Adrenal gland (tissue), 12 donors: Measurements from ENCODE around the gene MYO18B. TPM values are rescaled to one million over a fixed set of nuclear protein-coding genes. Genes with fewer than 3 reads are reported as not detected.

Experiments
- DNase-seq, 7 donors: peaks; one replicate each; pipeline ENCODE4 v3.0.0-alpha.2; 2019 to 2020
- H3K27ac ChIP-seq, 5 donors: fragments of 200-600 bp; sonication (generic) in 4 of 5; 1 replicate in 3 of 5; 2 replicates in 2 of 5; pipeline versions ENCODE4 v1.5.1 to v1.8.0; 2016 to 2020; ENCODE audit warnings: mild to moderate bottlenecking in 1 of 5
- H3K27me3 ChIP-seq: fragments of 200-600 bp; 2 replicates; pipeline ENCODE4 v1.8.0; 2021
- H3K36me3 ChIP-seq, 2 donors: fragments of 200-600 bp; replicated peaks in 1 of 2; 1 replicate in 1 of 2; 2 replicates in 1 of 2; pipeline versions ENCODE4 v1.5.1 to v1.8.0; 2018 to 2022
- H3K4me1 ChIP-seq, 2 donors: fragments of 200-600 bp; replicated peaks in 1 of 2; 1 replicate in 1 of 2; 2 replicates in 1 of 2; pipeline versions ENCODE4 v1.5.1 to v1.8.0; 2018 to 2021
- H3K4me3 ChIP-seq, 4 donors: fragments of 200-600 bp; sonication (generic) in 3 of 4; one replicate each; pipeline ENCODE4 v1.5.1; 2016 to 2018
- H3K9me3 ChIP-seq, 3 donors: fragments of 200-600 bp; sonication (generic) in 1 of 3; replicated peaks in 1 of 3; 1 replicate in 2 of 3; 2 replicates in 1 of 3; pipeline versions ENCODE4 v1.5.1 to v1.8.0; 2016 to 2021
- POLR2A ChIP-seq, 2 donors: fragments of 450-650 bp; IDR thresholded peaks; one replicate each; pipeline ENCODE4 v1.6.1; 2017; ENCODE audit warnings: antibody characterized with exemption in 2 of 2, mild to moderate bottlenecking in 2 of 2, moderate library complexity in 1 of 2
- WGBS, 4 donors: extraction: QIAGEN DNeasy Blood & Tissue Kit in 2 of 4; methylation state at CpG; one replicate each; pipeline versions ENCODE4 v1.1.5 to v1.1.7; 2013 to 2017; 5-methylcytosine and 5-hydroxymethylcytosine counted together
- intact Hi-C, 2 donors: fragments of 100-400 bp; cut with DNase I; formaldehyde crosslinking; loops; one replicate each; pipeline versions ENCODE4 v1.14.1 to v1.15.0; 2022 to 2023
- polyA plus RNA-seq, 3 donors: library from polyadenylated mRNA; stranded (reverse); fragments of 200-250 nt in 2 of 3; fragments of 350-450 nt in 1 of 3; fragmentation: Illumina TruSeq in 1 of 3; extraction: RNeasy Lipid Tissue Mini Kit (QIAGEN cat#74804) in 1 of 3; gene quantifications; one replicate each; pipeline ENCODE4 v1.2.3, GENCODE V29; 2013 to 2014
- total RNA-seq, 9 donors: library from RNA; depleted of rRNA in 4 of 9; stranded (reverse); fragments of >200 nt in 4 of 9; fragments of 120-200 nt in 1 of 9; fragmentation: NEBNext Ultra II Directional in 1 of 9; extraction: Animal tissue kit (Norgen Biotek cat#: 25700) in 1 of 9; gene quantifications; one replicate each; pipeline versions ENCODE4 v1.1.0 to v1.2.4, GENCODE V29; 2013 to 2023
- TF ChIP-seq, protein P1 (sequence below), 6 experiments: fragments of 450-650 bp in 4 of 6; fragments of 200-600 bp in 2 of 6; sonication (generic) in 1 of 6; IDR thresholded peaks; 1 replicate in 5 of 6; 2 replicates in 1 of 6; pipeline versions ENCODE4 v1.5.1 to v1.8.0; 2016 to 2021; ENCODE audit warnings: antibody characterized with exemption in 6 of 6, mild to moderate bottlenecking in 2 of 6, moderate library complexity in 1 of 6
- donor health status: healthy with polysubstance abuse.
- donor health status: Bipolar disorder and iron deficiency.
- donor health status: DM: yes; HTN: yes; CAD: no.
- donor health status: DM: no; HTN: no; CAD: no.
- donor health status: DM: no; HTN: no; CAD: no.
- donor health status: DM: yes; HTN: yes; CAD: no.

Gene MYO18B
- total and polyA plus RNA-seq, 12 donors: 0.08 to 1.1 (median 0.18) TPM

- Histone ChIP-seq H3K27me3 (no peaks in the 10 kb centered on the region), H3K27ac (no peak overlapping the region), H3K36me3 (no peaks in the 10 kb centered on the region), H3K9me3 (no peaks in the 10 kb centered on the region), H3K4me1 (no peaks in the 10 kb centered on the region), H3K4me3 (no peak overlapping the region)
- DNase-seq: no peak
- TF ChIP-seq, protein P1, sequence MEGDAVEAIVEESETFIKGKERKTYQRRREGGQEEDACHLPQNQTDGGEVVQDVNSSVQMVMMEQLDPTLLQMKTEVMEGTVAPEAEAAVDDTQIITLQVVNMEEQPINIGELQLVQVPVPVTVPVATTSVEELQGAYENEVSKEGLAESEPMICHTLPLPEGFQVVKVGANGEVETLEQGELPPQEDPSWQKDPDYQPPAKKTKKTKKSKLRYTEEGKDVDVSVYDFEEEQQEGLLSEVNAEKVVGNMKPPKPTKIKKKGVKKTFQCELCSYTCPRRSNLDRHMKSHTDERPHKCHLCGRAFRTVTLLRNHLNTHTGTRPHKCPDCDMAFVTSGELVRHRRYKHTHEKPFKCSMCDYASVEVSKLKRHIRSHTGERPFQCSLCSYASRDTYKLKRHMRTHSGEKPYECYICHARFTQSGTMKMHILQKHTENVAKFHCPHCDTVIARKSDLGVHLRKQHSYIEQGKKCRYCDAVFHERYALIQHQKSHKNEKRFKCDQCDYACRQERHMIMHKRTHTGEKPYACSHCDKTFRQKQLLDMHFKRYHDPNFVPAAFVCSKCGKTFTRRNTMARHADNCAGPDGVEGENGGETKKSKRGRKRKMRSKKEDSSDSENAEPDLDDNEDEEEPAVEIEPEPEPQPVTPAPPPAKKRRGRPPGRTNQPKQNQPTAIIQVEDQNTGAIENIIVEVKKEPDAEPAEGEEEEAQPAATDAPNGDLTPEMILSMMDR (IDR thresholded peaks at IDR 0.05): no peak
- TF ChIP-seq POLR2A (IDR thresholded peaks at IDR 0.05): no peak
- intact Hi-C loops: loop anchor here in 1 of 2 donors (10.0 kb wide), 1 partner anchor 53 kb away; no protein-coding TSS in a partner anchor
- WGBS, 4 donors: 57 to 79% (median 68%) methylated on average over 1 to 9 of the region's 9 CpGs
Measured at GRCh38 chr22:25777411-25777810, 35.4 kb downstream of the MYO18B start.

- WGBS, 4 donors: 23 to 31% (median 30%) methylated on average over 5 to 8 of the region's 8 CpGs
- intact Hi-C loops: loop anchor here in 1 of 2 donors (10.0 kb wide), 1 partner anchor 53 kb away; no protein-coding TSS in a partner anchor
- H3K27me3 ChIP-seq: no peaks in the 10 kb centered on the region
- no peaks in the 10 kb centered on the region for H3K4me1 ChIP-seq
- no peak for TF ChIP-seq POLR2A (IDR thresholded peaks at IDR 0.05)
- TF ChIP-seq, protein P1 (IDR thresholded peaks at IDR 0.05): peak in 5 of 6 experiments; percentile 25 to 48 (median 32)
- H3K36me3 ChIP-seq: no peaks in the 10 kb centered on the region
- no peak overlapping the region for H3K4me3 ChIP-seq
- no peaks in the 10 kb centered on the region for H3K9me3 ChIP-seq
- H3K27ac ChIP-seq: no peak overlapping the region
- peak in 4 of 7 donors; percentile 29 to 69 (median 44) for DNase-seq
Measured at GRCh38 chr22:25777870-25778269, 35.9 kb downstream of the MYO18B start.

DNA sequence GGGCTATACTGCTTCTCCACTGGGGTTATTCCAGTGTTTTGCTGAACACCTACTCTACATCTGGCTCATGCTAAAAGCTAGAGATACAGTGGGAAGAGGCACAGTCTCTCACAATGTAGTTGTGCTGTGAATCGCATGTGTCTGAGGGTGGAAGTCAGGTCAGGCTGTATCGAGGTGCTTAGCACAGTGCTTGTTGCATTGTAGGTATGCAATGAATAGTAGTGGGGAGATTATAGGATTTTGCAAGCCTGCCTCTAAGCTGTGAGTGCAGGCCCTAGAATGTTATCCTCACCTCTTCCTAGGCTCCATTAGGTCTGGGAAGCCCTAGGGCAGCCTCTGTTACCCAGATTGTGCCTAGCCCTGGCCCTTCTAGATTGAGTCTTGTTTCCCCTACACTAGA lies 37.4 kb downstream of the MYO18B start:
- no peak overlapping the region for H3K4me3 ChIP-seq
- 78 to 91% (median 89%) methylated on average over 2 of the region's 2 CpGs for WGBS, 4 donors
- no peaks in the 10 kb centered on the region for H3K9me3 ChIP-seq
- no peak for TF ChIP-seq POLR2A (IDR thresholded peaks at IDR 0.05)
- TF ChIP-seq, protein P1 (IDR thresholded peaks at IDR 0.05): no peak
- no peaks in the 10 kb centered on the region for H3K36me3 ChIP-seq
- intact Hi-C loops: loop anchor here in 1 of 2 donors (10.0 kb wide), 1 partner anchor 55 kb away; no protein-coding TSS in a partner anchor
- DNase-seq: no peak
- H3K4me1 ChIP-seq: no peaks in the 10 kb centered on the region
- no peaks in the 10 kb centered on the region for H3K27me3 ChIP-seq
- no peak overlapping the region for H3K27ac ChIP-seq

- no peaks in the 10 kb centered on the region for H3K36me3 ChIP-seq
- no peaks in the 10 kb centered on the region for H3K27me3 ChIP-seq
- WGBS, 4 donors: 61 to 94% (median 88%) methylated on average over 4 to 13 of the region's 13 CpGs
- H3K27ac ChIP-seq: no peak overlapping the region
- no peaks in the 10 kb centered on the region for H3K4me1 ChIP-seq
- TF ChIP-seq, protein P1 (IDR thresholded peaks at IDR 0.05): no peak
- TF ChIP-seq POLR2A (IDR thresholded peaks at IDR 0.05): no peak
- intact Hi-C loops: loop anchor here in 1 of 2 donors (10.0 kb wide), 1 partner anchor 55 kb away; no protein-coding TSS in a partner anchor
- no peak for DNase-seq
- H3K4me3 ChIP-seq: no peak overlapping the region
- H3K9me3 ChIP-seq: no peaks in the 10 kb centered on the region
Measured at GRCh38 chr22:25779890-25780289, 37.9 kb downstream of the MYO18B start.
